ENCODE results near the gene TMEM200B. TPM values are rescaled to one million over a fixed set of nuclear protein-coding genes. Genes with fewer than 3 reads are reported as not detected.

Gene TMEM200B
- total RNA-seq, 1 experiment from 2014 or later = 12.6 TPM

DNA sequence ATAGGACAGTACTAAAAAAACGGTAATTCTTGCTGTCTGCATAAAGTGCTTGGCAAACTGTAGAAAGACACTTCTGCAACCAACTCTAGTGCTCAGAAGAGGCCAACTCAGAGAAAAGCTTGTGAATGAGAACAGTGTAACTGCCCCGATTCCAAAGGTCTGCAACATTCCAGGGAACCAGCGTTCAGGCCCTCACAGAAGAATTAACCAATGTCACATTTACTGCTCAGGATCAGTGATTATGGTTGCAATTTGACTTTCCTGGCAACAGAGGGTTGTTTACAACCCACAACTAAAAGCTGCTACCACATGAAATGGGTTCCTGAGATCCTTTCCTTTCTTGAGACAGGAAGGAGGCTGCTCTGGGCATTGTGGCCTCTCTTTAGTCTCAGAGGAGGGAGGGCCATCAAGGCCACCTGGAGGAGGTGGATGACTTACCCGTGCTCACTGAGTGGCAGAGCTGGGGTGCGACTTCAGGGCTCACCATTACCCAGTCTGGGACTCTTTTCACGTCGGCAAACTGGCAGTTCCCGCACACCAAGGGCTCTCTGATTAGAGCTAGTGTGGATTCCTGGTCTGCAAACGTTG lies 42.7 kb upstream of the TMEM200B start:
- H3K4me3 Mint-ChIP-seq = no peak overlapping the region
- Histone ChIP-seq H3K79me1 (ENCODE audit: insufficient read depth, low read depth, low read length, poor library complexity, severe bottlenecking) (peaks cover 3% of the 10 kb centered on the region), H3K23ac (ENCODE audit: insufficient read length, low read depth, low read length) (no peak overlapping the region), H3K14ac (ENCODE audit: insufficient read depth, low read length) (no peak overlapping the region), H3K79me2 (ENCODE audit: insufficient read depth, low read length) (peaks cover 21% of the 10 kb centered on the region; the same call in 1 of the 2 replicates), H3K27ac (ENCODE audit: insufficient read length, low read depth, low read length) (peak overlapping the region; percentile 80), H4K20me1 (ENCODE audit: control insufficient read depth, insufficient read depth, insufficient read length) (peaks cover 2% of the 10 kb centered on the region), H4K5ac (ENCODE audit: insufficient read length, low read depth, low read length) (no peak overlapping the region), H3K23me2 (ENCODE audit: insufficient read length, low read depth, low read length, poor library complexity, severe bottlenecking) (no peaks in the 10 kb centered on the region), H2BK20ac (ENCODE audit: low read depth, low read length, poor library complexity, severe bottlenecking) (no peak overlapping the region), H2BK12ac (ENCODE audit: insufficient read length, low read depth, low read length) (no peak overlapping the region), H2AFZ (ENCODE audit: low read length) (no peak overlapping the region), H3K4me1 (ENCODE audit: insufficient read depth, low read length) (peaks cover 34% of the 10 kb centered on the region), H3K27me3 (ENCODE audit: insufficient read depth, low read length) (no peaks in the 10 kb centered on the region), H2BK120ac (ENCODE audit: low read depth, low read length, poor library complexity, severe bottlenecking) (no peak overlapping the region), H2BK5ac (ENCODE audit: insufficient read length, low read length) (no peak overlapping the region), H3T11ph (ENCODE audit: low read length) (no peak overlapping the region), H3K4ac (ENCODE audit: low read depth, low read length) (no peak overlapping the region), H3K56ac (ENCODE audit: insufficient read length, low read depth, low read length) (no peak overlapping the region), H3K9ac (ENCODE audit: extremely low read depth, insufficient read length, low read length) (no peak overlapping the region), H2BK15ac (ENCODE audit: low read depth, low read length) (no peak overlapping the region), H3K9me3 (ENCODE audit: control insufficient read depth, low read depth, low read length) (no peaks in the 10 kb centered on the region), H3K18ac (ENCODE audit: insufficient read length, low read depth, low read length) (no peak overlapping the region), H4K91ac (ENCODE audit: insufficient read length, low read depth, low read length) (no peak overlapping the region), H3K4me2 (ENCODE audit: insufficient read depth, insufficient read length, low read length) (no peak overlapping the region), H2AK5ac (ENCODE audit: insufficient read length, low read length) (no peak overlapping the region), H4K8ac (replicated peaks; ENCODE audit: insufficient read length, low read depth, low read length) (no peak overlapping the region)
- TF ChIP-seq, protein P1, sequence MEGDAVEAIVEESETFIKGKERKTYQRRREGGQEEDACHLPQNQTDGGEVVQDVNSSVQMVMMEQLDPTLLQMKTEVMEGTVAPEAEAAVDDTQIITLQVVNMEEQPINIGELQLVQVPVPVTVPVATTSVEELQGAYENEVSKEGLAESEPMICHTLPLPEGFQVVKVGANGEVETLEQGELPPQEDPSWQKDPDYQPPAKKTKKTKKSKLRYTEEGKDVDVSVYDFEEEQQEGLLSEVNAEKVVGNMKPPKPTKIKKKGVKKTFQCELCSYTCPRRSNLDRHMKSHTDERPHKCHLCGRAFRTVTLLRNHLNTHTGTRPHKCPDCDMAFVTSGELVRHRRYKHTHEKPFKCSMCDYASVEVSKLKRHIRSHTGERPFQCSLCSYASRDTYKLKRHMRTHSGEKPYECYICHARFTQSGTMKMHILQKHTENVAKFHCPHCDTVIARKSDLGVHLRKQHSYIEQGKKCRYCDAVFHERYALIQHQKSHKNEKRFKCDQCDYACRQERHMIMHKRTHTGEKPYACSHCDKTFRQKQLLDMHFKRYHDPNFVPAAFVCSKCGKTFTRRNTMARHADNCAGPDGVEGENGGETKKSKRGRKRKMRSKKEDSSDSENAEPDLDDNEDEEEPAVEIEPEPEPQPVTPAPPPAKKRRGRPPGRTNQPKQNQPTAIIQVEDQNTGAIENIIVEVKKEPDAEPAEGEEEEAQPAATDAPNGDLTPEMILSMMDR (conservative IDR thresholded peaks at IDR 0.05) = no peak
- peaks cover 6 to 31% (median 19%) of the 10 kb centered on the region in 3 experiments; a peak in 6 of 7 replicates for H3K36me3 Mint-ChIP-seq (ENCODE audit: insufficient read depth in 1 of 3, low read depth in 3 of 3)
- WGBS (ENCODE audit: extremely low coverage, insufficient read length, low lambda C conversion rate) = no CpG with 5 or more reads among the region's 9 CpGs
- H3K27me3 Mint-ChIP-seq (ENCODE audit: low read depth) = no peaks in the 10 kb centered on the region
- peak; percentile 54 for DNase-seq
- H3K4me1 Mint-ChIP-seq = peaks cover 69 to 74% of the 10 kb centered on the region in 2 experiments
- H3K9me3 Mint-ChIP-seq = no peaks in the 10 kb centered on the region
- H3K27ac Mint-ChIP-seq = peak overlapping the region; percentile 84 to 99 (median 87); a peak in 5 of 7 replicates
